GM08714 (cell line): ENCODE measurements around the gene MARS1.
"Not testable (repeated sequence)": the region's sequence is repeated elsewhere in the genome, so short reads cannot be mapped to it uniquely, and the experiment has no call there.

Experiments
- H3K4me3 ChIP-seq: fragments of 200-500 bp; sonication (Bioruptor generic); 2 replicates; pipeline ENCODE4 v1.5.1; 2014; ENCODE audit warnings: mild to moderate bottlenecking, low read length, inconsistent platforms
- ZNF274 ChIP-seq: IDR thresholded peaks from 2 replicates; pipeline ENCODE4 v1.6.1; 2012; ENCODE audit warnings: mild to moderate bottlenecking, low read depth, low read length

The MARS1 gene

GRCh38 chr12:57553343-57554202 is 65.7 kb downstream of the MARS1 start:
- no peak for TF ChIP-seq ZNF274

GRCh38 chr12:57554453-57554852 is 66.6 kb downstream of the MARS1 start:
- TF ChIP-seq ZNF274, result no peak
- H3K4me3 ChIP-seq, result no peak overlapping the region

More at GRCh38 chr12:57553343-57554202, 65.7 kb downstream of the MARS1 start:
- H3K4me3 ChIP-seq, result no peak overlapping the region

GRCh38 chr12:57554897-57555296 is 67.0 kb downstream of the MARS1 start:
- TF ChIP-seq ZNF274, result no peak
- no peak overlapping the region for H3K4me3 ChIP-seq

- no peak overlapping the region for H3K4me3 ChIP-seq
- no peak for TF ChIP-seq ZNF274
These were observed 71.0 kb downstream of the MARS1 start for GRCh38 chr12:57558864-57559263.

- no peak overlapping the region for H3K4me3 ChIP-seq
- TF ChIP-seq ZNF274, result no peak
These were observed 72.6 kb downstream of the MARS1 start for GRCh38 chr12:57560516-57560915.

GRCh38 chr12:57561117-57561516 is 73.2 kb downstream of the MARS1 start:
- not testable (repeated sequence) for H3K4me3 ChIP-seq

- H3K4me3 ChIP-seq, result no peak overlapping the region
These were observed 75.5 kb downstream of the MARS1 start for GRCh38 chr12:57563358-57563757.

GRCh38 chr12:57564178-57564740 is 76.4 kb downstream of the MARS1 start:
- H3K4me3 ChIP-seq, result no peak overlapping the region
- no peak for TF ChIP-seq ZNF274

More at GRCh38 chr12:57563358-57563757, 75.5 kb downstream of the MARS1 start:
- no peak for TF ChIP-seq ZNF274
